DOHH2 (cell line): ENCODE results near the gene MBLAC1.

ENCODE experiments used
- CTCF ChIP-seq: fragments of 200-600 bp; sonication (generic); IDR thresholded peaks from one replicate; pipeline ENCODE4 v1.5.1; 2014; ENCODE audit warnings: antibody characterized with exemption, mild to moderate bottlenecking, low read depth, low read length; ENCODE audit not compliant: poor library complexity, severe bottlenecking
- EZH2phosphoT487 ChIP-seq: fragments of 200-600 bp; sonication (generic); IDR thresholded peaks from 2 replicates; pipeline ENCODE4 v1.6.1; 2017; ENCODE audit warnings: borderline replicate concordance, mild to moderate bottlenecking, antibody characterized with exemption, low read length, moderate library complexity, mixed read lengths

- TF ChIP-seq CTCF = no peak
- no peak for TF ChIP-seq EZH2phosphoT487
Observed at GRCh38 chr7:100101016-100101862, 25.5 kb upstream of the MBLAC1 start, which contains the start of the genes AP4M1 and MCM7.
